NCI-H2196 treated with DMSO at 0.1 percent for 48 hours (cell line): Measurements from ENCODE around the gene ADPRM.
A peak's percentile ranks its signal among the peaks of the same experiment; 100 is the strongest.
"Not testable (repeated sequence)": the region's sequence is repeated elsewhere in the genome, so short reads cannot be mapped to it uniquely, and the experiment has no call there.

Source experiments
- DNase-seq: peaks from one replicate; lab custom pipeline; 2025; ENCODE audit not compliant: unreplicated experiment; lab: John Stamatoyannopoulos, UW

The ADPRM gene

DNA sequence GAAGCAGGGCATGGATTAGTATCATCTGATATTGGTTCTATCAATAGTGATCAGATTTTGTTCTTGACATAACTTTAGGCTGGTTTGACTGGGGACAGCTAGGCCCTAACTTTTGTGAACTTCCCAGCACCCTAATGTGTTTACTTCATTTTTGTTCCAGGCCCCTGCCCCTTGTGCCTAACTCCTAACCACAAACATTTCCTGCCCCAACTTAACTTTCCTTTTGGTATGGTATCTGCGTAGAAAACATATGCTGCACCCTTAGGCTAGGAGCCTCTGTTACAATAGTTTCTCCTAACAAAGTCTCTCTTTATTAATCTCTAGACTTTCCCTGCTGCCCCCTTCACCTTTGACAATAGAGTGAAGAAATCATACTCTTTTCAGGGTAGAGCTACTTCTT lies 2.5 kb downstream of the ADPRM start:
- DNase-seq = no peak

DNA sequence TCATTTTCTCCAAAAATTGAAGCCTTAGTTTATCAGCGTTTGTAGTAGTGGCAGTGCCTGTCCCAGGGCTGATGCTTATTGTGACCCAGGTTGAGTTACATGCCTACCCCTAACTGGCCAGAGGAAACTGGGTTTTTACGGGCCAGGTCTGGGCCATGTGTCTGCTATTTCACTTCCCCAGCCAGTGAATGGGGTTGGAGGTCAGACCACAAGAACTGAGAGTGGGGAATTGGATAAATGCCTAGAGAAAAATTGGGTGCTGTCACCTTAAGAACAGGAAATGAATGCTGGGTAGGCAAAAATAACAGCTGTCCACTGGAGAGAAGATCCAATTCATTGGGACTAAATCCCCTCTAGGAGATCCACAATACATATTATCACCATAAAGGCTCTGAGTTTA lies 5.2 kb downstream of the ADPRM start:
- DNase-seq = no peak

DNA sequence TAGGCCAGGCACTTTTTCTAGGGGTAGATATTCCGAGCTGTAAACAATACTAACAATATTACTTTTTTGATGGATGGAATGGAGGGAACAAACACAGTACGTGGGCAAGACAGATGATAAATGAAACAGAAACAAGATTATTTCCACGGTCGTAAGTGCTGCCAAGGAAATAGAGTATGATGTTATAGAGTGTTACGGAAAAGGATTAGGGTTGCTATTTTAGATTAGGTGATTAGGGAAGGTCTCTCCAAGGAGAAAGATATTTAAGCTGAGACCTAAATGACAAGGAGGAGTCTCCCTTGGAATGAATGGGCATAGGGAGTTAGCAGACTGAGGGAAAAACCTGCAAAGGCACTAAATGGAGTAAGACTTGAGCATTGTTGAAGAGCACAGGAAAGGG lies 8.3 kb downstream of the ADPRM start:
- no peak for DNase-seq

DNA sequence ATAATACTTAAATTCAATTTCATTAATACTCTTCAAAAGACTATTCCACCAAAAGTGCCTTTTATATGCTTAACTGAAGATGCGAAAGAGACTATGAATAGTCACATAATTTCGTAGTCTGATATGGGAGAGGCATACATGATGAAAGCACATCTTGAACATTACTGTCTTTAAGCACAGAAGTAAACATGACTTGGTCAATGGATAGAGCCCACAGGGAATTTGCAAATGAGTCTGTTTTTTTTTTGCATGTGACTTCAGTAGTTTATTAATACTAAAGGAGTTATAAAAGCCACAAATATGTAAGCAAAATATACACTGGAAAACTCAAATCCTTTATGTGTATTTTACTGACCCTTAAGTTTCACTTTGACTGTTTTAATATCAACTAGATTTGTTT lies 15.9 kb downstream of the ADPRM start:
- no peak for DNase-seq

- no peak for DNase-seq
These were observed 18.8 kb downstream of the ADPRM start for GRCh38 chr17:10716218-10716617.

DNA sequence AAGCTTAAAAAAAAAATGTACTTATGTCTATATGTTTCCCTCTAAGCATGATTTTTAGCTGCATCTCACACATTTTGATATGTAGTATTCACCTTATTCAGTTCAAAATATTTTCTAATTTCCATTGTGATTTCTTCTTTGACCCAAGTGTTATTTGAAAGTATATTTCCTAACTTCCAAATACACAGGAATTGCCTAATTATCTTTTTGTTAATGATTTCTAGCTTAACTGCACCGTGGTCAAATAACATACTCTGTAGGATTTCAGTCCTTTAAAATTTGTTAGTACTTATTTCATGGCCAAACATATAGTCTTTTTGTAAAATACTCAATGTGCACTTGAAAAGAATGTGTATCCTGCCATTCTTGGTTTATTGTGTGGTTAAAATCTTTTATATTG lies 21.2 kb downstream of the ADPRM start:
- DNase-seq = no peak

GRCh38 chr17:10724546-10725195 lies 27.3 kb downstream of the ADPRM start:
- no peak for DNase-seq

- DNase-seq = no peak
These were observed 27.9 kb downstream of the ADPRM start for GRCh38 chr17:10725262-10725661.

DNA sequence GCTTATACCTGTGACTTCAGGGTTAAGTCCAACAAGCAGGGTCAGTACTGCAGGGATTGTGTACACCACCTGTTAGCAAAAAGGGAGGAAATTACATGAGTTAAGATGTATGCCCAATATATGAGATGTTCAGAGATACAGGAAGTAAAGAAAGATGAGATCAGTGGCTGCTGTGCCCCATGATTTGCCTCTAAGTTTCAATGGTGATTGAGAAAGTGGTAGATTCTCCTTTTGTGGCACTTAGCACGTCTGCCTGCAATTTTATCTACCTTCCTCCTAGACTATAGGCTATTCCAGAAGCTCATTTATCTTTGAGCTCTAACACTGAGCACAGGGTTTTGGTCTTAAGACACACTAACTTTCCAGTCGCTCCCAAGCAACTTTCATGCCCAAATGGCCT lies 28.8 kb downstream of the ADPRM start:
- DNase-seq = no peak

DNA sequence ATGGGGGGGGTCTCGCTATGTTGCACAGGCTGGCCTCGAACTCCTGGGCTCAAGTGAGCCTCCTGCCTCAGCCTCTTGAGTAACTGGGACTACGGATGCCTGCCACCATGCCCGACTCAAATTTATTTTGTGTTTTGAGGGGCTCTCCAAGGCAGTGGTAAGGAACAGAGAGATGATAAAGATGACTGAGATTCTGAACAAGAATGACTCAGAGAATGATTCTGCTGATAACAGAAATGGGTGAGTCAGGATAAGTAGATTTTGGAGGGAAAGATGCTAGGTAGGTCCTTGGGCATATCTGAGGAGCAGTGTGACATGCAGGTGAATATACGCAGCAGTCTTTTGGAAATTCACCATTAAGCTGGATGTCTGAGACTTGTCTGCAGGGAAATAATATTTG lies 29.8 kb downstream of the ADPRM start:
- no peak for DNase-seq

GRCh38 chr17:10728331-10728892 lies 31.0 kb downstream of the ADPRM start:
- no peak for DNase-seq

DNA sequence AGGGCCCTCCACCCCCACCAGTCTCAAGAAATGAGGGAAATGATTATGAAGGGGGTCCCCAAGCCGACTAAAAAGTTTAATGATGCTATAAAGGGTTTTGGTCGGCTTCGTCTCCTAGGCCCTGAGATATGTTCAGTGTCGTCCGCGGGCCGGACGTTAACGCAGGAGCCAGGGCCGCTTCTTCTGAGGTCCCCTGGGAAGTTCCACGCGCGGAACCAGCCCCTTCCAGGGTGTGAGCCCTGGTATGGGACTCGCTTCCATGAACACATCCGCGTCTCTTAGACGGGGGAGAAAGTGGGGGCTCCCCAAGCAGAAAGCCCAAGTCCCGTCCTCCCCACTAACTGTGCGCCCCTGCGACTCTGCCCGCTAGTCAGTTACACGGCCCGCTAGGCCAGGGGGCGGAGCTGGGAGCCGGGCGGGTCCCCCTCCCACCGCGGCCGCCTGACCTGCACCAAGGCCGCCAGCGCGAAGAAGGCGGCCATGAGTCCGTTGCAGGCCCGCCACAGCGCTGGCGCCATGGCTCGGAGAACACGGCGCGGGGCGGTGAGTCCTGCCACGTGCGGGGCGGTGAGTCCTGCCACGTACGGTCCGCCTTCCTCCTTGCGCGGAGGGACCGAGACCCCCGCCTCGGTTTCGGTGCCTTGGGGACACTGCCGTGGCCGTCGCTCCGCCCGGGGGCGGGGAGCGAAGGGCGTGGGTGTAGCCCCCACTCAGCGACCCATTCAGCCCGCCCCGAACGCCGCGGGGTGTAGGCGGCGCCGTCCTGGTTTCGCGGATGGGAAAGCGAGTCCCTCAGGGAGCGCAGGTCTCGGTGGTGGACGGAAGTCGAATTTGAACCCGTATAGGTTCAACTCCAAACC lies 32.2 kb downstream of the ADPRM start, which contains the start of gene TMEM220:
TMEM220 (minus strand) TSS at position 690 of the 860 bp plus-strand sequence; CDS start at position 518, 172 bp downstream.
- no peak for DNase-seq

GRCh38 chr17:10730247-10730646 lies 32.9 kb downstream of the ADPRM start:
- DNase-seq = not testable (repeated sequence)

GRCh38 chr17:10731408-10731879 lies 34.0 kb downstream of the ADPRM start:
- no peak for DNase-seq

DNA sequence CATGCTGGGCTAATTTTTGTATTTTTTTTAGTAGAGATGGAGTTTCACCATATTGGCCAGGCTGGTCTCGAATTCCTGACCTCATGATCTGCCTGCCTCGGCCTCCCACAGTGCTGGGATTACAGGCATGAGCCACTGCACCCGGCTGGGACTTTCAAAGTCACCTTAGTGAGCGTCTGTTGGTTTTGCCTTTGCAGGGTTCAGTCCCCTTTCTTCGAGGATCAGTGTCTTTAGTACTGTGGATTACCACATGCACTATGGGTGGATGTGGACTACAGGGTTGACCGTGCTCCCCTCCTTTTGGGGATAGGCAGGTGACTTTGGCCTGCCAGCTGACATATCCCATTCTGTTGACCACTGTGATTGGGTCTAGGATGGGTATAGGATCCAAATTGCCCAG lies 34.7 kb downstream of the ADPRM start:
- DNase-seq = not testable (repeated sequence)

DNA sequence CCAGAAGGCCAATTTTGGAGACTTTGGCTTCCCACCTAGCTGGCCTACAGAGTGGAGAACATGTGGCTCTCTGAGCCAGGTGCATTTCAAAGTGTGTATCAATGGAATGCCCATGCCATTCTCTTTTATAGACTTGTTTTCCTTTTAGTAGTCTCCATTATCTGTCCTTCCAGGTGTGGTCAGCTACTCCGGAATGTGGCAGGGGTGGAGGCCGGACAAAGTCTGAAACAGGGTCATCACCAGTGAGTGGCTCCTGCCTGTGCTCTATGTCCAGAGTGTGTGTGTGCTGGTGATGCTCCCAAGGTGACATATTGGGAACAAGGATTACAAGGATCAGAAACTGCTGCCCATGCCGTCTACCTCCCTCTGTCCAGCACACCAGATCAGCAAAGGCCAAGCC lies 36.3 kb downstream of the ADPRM start:
- DNase-seq = no peak

DNA sequence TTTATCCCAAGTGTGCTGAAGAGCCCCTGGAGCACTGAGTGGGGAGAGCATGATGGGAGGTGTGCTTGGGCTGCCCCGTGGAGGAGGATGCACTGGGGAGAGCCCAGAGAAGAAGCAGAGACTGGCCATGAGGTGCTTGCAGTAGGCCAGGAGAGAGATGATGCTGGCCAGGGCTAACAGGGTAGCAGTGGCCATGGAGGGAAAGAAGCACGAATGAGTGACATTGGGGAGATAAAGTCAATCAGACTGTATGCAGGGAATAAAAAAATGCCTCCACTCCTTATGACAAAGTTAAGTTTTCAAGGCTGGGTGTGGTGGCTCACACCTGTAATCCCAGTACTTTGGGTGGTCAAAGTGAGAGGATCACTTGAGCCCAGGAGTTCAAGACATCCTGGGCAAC lies 37.9 kb downstream of the ADPRM start:
- DNase-seq = no peak

DNA sequence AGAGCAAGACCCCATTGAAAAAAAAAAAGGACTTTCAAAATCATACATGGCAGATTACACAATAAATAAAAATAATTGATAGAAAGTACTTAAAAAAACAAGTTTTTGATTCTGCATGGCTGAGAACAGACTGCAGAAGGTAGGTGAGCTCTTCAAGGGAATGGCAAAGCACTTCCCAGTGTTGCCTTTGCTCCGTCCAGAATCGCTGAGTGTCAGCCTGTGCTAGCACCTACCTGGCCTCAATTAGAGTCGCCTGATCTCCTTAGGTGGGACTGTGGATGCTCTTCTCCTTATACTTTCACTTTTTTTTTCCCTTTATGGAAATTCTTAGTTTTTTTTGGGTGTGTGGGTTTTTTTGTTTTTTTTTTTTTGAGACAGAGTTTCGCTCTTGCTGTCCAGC lies 38.4 kb downstream of the ADPRM start:
- DNase-seq = no peak

GRCh38 chr17:10737168-10737622 lies 39.8 kb downstream of the ADPRM start:
- DNase-seq = peak; percentile 23

DNA sequence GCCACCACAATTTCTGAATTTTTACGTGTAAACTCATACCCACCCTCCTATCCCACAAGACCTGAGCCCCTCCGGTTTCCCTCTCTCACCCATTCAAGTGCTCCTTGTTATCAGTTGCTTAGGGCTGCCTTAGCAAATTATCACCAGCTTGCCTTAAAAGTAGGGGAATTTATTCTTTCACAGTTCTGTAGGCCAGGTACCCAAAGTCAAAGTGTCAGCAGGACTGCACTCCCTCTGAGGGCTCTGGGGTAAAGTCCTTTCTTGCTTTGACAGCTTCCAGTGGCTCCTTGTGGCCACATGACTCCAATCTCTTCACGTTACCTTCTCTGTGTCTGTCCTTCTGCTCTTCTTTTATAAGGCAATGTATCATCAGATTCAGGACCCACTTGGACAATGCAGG lies 40.3 kb downstream of the ADPRM start:
- no peak for DNase-seq

- no peak for DNase-seq
These were observed 41.3 kb downstream of the ADPRM start for GRCh38 chr17:10738521-10739258.
